Karpas-422 (cell line): ENCODE results near the gene HOXB13. TPM values are rescaled to one million over a fixed set of nuclear protein-coding genes. Genes with fewer than 3 reads are reported as not detected.
A peak's percentile ranks its signal among the peaks of the same experiment; 100 is the strongest.

Source experiments
- DNase-seq: peaks from one replicate; pipeline ENCODE4 v3.0.0-alpha.2; 2015
- H2AFZ ChIP-seq: fragments of 200-600 bp; sonication (generic); 2 replicates; pipeline ENCODE4 v1.6.1; 2014; ENCODE audit warnings: antibody characterized with exemption, low read length, mixed read lengths
- H3K27ac ChIP-seq: fragments of 200-600 bp; sonication (generic); 2 replicates; pipeline ENCODE4 v1.5.1; 2014; ENCODE audit warnings: mild to moderate bottlenecking, low read length, moderate library complexity
- H3K27me3 ChIP-seq: fragments of 200-600 bp; sonication (generic); 2 replicates; pipeline ENCODE4 v1.6.1; 2014; ENCODE audit warnings: low read length, mixed read lengths
- H3K36me3 ChIP-seq: fragments of 200-600 bp; sonication (generic); 2 replicates; pipeline ENCODE4 v1.6.1; 2014; ENCODE audit warnings: low read length, mixed read lengths; ENCODE audit not compliant: insufficient read depth
- H3K4me1 ChIP-seq: fragments of 200-600 bp; sonication (generic); 2 replicates; pipeline ENCODE4 v1.6.1; 2014; ENCODE audit warnings: mild to moderate bottlenecking, low read length, mixed read lengths
- H3K4me2 ChIP-seq: fragments of 200-600 bp; sonication (generic); 2 replicates; pipeline ENCODE4 v1.6.1; 2014; ENCODE audit warnings: low read length, low read depth, mild to moderate bottlenecking; ENCODE audit not compliant: poor library complexity, severe bottlenecking
- H3K4me3 ChIP-seq: fragments of 200-600 bp; sonication (generic); 2 replicates; pipeline ENCODE4 v1.5.1; 2014; ENCODE audit warnings: mild to moderate bottlenecking, antibody characterized with exemption, low read length, mixed read lengths
- H3K79me2 ChIP-seq: fragments of 200-600 bp; sonication (generic); 2 replicates; pipeline ENCODE4 v1.6.1; 2014; ENCODE audit warnings: mild to moderate bottlenecking, low read length, mixed read lengths
- H3K9ac ChIP-seq: fragments of 200-600 bp; sonication (generic); 2 replicates; pipeline ENCODE4 v1.6.0; 2014; ENCODE audit warnings: low read length
- H3K9me2 ChIP-seq: fragments of 200-600 bp; sonication (generic), shearing (Covaris generic); replicated peaks from 2 replicates; pipeline ENCODE4 v1.6.0; 2014; ENCODE audit warnings: mild to moderate bottlenecking, low read length, moderate library complexity; ENCODE audit not compliant: insufficient read depth
- H3K9me3 ChIP-seq: fragments of 300-700, 200-600 bp; sonication (generic); 2 replicates; pipeline ENCODE4 v1.6.1; 2014; ENCODE audit warnings: low read length, mixed read lengths
- H4K20me1 ChIP-seq: fragments of 200-600 bp; sonication (generic); 2 replicates; pipeline ENCODE4 v1.6.1; 2014; ENCODE audit warnings: mild to moderate bottlenecking, antibody characterized with exemption, low read length, low read depth; ENCODE audit not compliant: insufficient read depth
- total RNA-seq: library from RNA; depleted of rRNA; stranded (reverse); fragments of >200 nt; shearing (Covaris generic); gene quantifications from 2 replicates; pipeline ENCODE4 v1.2.3, GENCODE V29; 2014; ENCODE audit warnings: low replicate concordance; rRNA removed

Gene HOXB13
- not detected in 2 replicates for total RNA-seq

DNA sequence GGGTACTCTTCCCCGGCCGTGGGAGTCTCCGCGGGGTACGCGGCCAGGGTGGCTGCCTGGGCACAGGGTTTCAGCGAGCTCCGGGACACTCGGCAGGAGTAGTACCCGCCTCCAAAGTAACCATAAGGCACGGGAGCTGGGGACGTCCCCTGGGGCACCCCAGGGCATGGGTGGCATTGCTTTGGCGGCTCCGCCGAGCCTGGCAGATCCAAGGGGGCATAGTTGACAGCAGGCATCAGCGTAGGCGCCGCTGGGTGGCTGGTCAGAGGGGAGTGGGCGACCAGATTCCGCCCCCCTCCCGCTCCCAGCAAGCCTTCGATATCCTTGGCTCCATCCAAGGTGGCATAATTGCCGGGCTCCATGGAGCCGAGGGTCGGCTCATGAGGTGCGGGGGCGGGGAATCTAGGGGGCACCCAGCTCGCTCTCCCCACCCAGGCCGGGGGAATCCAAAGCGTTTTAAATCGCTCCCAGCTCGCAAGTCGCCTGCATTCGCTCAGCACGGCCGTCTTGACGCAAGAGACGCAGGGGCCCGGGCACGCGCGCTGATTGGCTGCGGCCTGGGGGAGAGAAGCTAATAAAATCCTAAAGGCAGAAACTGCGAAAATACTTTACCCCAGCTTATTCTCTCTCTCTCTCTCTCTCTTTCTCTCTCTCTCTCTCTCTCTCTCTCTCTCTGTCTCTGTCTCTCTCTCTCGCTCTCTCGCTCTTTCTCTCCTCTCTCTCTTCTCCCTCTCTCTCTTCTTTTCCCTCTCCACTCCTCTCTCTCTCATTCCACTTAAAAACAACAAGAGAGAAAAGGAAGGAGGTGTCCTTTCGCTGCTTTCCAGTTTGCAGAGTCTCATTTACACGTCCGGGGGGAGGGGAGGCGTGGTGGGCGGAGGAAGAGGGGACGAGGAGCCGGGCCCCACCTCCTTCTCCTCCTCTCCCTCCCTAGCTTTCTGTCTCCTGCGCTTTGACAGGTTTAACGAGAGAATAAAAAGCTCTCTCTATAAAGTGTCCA is at the start of gene HOXB13:
Gene HOXB13 (minus strand): TSS at position 519 of the 1,000 bp plus-strand sequence. CDS start 157 bp downstream, at position 362.
- Histone ChIP-seq H3K27ac (no peak within 1 kb of the TSS), H4K20me1 (no peaks in the 10 kb centered on the region), H3K9me2 (no peaks in the 10 kb centered on the region), H3K79me2 (no peaks in the 10 kb centered on the region), H2AFZ (no peak within 1 kb of the TSS), H3K4me2 (no peak within 1 kb of the TSS), H3K9ac (no peak within 1 kb of the TSS), H3K9me3 (no peaks in the 10 kb centered on the region), H3K36me3 (no peaks in the 10 kb centered on the region), H3K4me1 (no peaks in the 10 kb centered on the region), H3K27me3 (no peaks in the 10 kb centered on the region), H3K4me3 (no peak within 1 kb of the TSS)
- DNase-seq, result no peak

DNA sequence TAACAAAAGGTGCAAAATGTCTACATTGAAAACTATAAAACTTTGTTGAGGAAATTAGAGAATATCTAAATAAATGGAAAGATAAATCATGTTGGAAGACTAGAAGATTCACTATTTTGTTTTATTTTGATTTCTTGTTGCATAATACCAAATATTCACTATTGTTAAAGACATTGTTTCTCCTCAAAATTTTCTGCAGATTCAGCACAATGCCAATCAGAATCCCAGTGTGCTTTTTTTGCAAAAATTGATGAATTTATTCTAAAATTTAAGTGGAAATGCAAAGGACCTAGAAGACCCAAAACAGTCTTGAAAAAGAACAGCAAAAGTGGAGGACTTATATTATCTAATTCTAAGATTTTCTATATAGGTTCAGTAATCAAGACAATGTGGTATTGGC is 48.1 kb upstream of the HOXB13 start:
- no peaks in the 10 kb centered on the region for H4K20me1 ChIP-seq
- H3K4me1 ChIP-seq, result no peaks in the 10 kb centered on the region
- no peaks in the 10 kb centered on the region for H3K27me3 ChIP-seq
- no peak overlapping the region for H3K4me3 ChIP-seq
- H3K9me3 ChIP-seq, result no peaks in the 10 kb centered on the region
- H3K36me3 ChIP-seq, result no peaks in the 10 kb centered on the region
- no peak overlapping the region for H2AFZ ChIP-seq
- no peak overlapping the region for H3K4me2 ChIP-seq
- H3K9me2 ChIP-seq, result no peaks in the 10 kb centered on the region
- no peak overlapping the region for H3K27ac ChIP-seq
- H3K79me2 ChIP-seq, result no peaks in the 10 kb centered on the region
- peak; percentile 39 for DNase-seq
- H3K9ac ChIP-seq, result no peak overlapping the region

DNA sequence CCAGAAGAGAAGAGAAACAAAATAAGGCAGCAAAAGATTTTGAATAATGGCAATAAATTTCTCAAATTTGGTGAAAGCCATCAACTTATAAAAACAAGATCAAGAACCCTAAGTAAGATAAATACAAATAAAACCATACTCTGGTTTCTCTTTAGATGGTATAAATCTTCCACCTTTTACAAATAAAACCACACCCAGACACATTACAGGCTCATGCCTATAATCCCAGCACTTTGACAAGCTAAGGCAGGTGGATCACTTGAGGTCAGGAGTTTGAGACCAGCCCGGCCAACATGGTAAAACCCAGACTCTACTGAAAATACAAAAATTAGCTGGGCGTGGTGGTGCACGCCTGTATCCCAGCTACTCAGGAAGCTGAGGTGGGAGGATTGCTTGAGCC is 44.7 kb upstream of the HOXB13 start:
- Histone ChIP-seq H3K9ac (no peak overlapping the region), H3K27ac (no peak overlapping the region), H4K20me1 (no peaks in the 10 kb centered on the region), H3K9me2 (no peaks in the 10 kb centered on the region), H3K4me2 (no peak overlapping the region), H3K79me2 (no peaks in the 10 kb centered on the region), H2AFZ (no peak overlapping the region), H3K4me1 (no peaks in the 10 kb centered on the region), H3K36me3 (no peaks in the 10 kb centered on the region), H3K4me3 (no peak overlapping the region), H3K9me3 (no peaks in the 10 kb centered on the region), H3K27me3 (no peaks in the 10 kb centered on the region)
- DNase-seq, result peak; percentile 16

GRCh38 chr17:48770954-48771353 is 42.4 kb upstream of the HOXB13 start:
- H3K4me2 ChIP-seq, result no peak overlapping the region
- no peak overlapping the region for H3K4me3 ChIP-seq
- H3K27ac ChIP-seq, result no peak overlapping the region
- H3K9ac ChIP-seq, result no peak overlapping the region
- no peak overlapping the region for H2AFZ ChIP-seq
- H3K79me2 ChIP-seq, result no peaks in the 10 kb centered on the region
- no peaks in the 10 kb centered on the region for H3K36me3 ChIP-seq
- H3K9me2 ChIP-seq, result no peaks in the 10 kb centered on the region
- no peaks in the 10 kb centered on the region for H4K20me1 ChIP-seq
- no peaks in the 10 kb centered on the region for H3K9me3 ChIP-seq
- H3K4me1 ChIP-seq, result no peaks in the 10 kb centered on the region
- no peaks in the 10 kb centered on the region for H3K27me3 ChIP-seq
- DNase-seq, result peak; percentile 21

DNA sequence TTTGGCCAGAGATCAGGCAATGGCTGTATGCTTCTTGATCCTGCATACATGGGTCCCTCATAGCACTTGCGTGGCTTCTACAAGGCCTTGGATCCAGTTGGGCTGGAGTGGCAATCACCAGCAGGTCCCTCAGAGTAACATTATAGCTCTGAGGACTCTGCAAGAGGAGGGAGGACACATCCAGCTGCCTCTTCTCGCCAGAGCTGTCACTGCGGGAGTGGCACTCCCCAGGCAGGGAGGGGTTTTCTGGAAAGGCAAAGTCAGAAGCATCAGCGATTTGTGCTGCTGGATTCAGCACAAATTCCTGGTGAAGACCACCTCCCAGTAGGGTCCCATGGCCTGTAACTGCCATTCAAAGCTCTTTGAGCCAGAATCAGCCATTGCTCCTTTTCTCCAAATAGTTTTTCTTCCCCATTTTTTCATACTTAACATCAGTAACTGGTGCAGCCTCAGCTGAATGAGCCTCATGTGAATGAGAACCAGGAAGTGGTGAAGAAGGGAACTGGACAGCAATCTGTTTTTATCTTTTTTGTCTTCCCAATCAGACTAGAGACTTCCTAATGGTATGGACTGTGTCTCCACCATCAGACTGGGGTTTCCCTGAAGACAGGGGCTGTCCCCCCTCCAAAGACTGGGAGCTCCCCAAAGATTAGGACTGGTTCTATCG is 40.6 kb upstream of the HOXB13 start:
- peak overlapping the region; percentile 30; the same call in 1 of the 2 replicates for H2AFZ ChIP-seq
- H3K4me2 ChIP-seq, result no peak overlapping the region

GRCh38 chr17:48767263-48767774 is 38.8 kb upstream of the HOXB13 start:
- no peaks in the 10 kb centered on the region for H4K20me1 ChIP-seq
- no peak overlapping the region for H2AFZ ChIP-seq
- no peaks in the 10 kb centered on the region for H3K36me3 ChIP-seq
- H3K27me3 ChIP-seq, result no peaks in the 10 kb centered on the region
- H3K4me3 ChIP-seq, result no peak overlapping the region
- no peak overlapping the region for H3K27ac ChIP-seq
- no peak overlapping the region for H3K9ac ChIP-seq
- DNase-seq, result peak; percentile 37
- H3K4me1 ChIP-seq, result no peaks in the 10 kb centered on the region
- no peak overlapping the region for H3K4me2 ChIP-seq
- no peaks in the 10 kb centered on the region for H3K9me2 ChIP-seq
- H3K79me2 ChIP-seq, result no peaks in the 10 kb centered on the region
- H3K9me3 ChIP-seq, result no peaks in the 10 kb centered on the region

More for the DNA sequence above, 40.6 kb upstream of the HOXB13 start:
- Histone ChIP-seq H3K4me3 (no peak overlapping the region), H4K20me1 (no peaks in the 10 kb centered on the region), H3K27me3 (no peaks in the 10 kb centered on the region), H3K9ac (no peak overlapping the region), H3K4me1 (no peaks in the 10 kb centered on the region), H3K9me2 (no peaks in the 10 kb centered on the region), H3K79me2 (no peaks in the 10 kb centered on the region), H3K27ac (no peak overlapping the region), H3K9me3 (no peaks in the 10 kb centered on the region), H3K36me3 (no peaks in the 10 kb centered on the region)
- peak; percentile 24 for DNase-seq

DNA sequence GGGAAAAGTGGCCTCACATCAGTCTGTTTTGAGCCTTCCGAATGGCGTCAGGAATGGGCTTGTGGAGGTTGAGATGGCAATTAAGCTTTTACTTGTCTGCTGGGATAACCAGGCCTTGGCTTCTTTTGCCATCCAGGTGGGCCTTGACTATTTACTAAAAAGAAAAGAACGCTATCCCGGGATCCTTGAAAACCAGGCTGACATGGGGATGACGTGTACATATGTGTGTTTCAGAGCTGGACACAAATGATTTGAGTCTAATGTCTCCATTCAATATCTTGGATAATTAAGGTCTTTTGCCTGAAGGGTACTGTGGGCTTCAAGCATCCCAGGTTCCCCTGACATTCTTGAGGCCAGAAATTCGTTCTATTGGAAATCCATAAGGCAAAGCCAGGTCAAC is 32.6 kb upstream of the HOXB13 start:
- no peaks in the 10 kb centered on the region for H3K27me3 ChIP-seq
- H2AFZ ChIP-seq, result no peak overlapping the region
- no peaks in the 10 kb centered on the region for H3K36me3 ChIP-seq

DNA sequence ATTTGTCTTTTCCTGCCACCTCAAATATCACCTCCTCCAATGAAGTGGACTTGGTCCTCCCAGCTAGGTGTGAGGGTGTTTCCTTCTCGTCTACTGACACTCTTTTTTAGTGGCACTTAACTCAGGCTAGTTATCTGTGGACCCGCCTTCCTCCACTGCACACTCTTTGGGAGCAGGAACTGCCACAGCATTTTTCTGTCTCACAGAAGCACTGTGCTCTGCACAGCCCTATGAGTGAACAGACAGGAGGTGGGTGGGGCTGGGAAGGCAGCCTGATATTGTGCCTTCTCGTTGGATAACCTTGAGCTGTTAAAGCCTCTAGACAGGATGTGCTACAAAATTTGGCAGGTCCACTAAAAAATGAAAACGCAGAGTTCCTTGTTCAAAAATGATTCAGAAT is 31.9 kb upstream of the HOXB13 start:
- Histone ChIP-seq H3K4me1 (no peaks in the 10 kb centered on the region), H3K36me3 (no peaks in the 10 kb centered on the region), H3K9ac (no peak overlapping the region), H3K4me3 (no peak overlapping the region), H3K27ac (no peak overlapping the region), H3K4me2 (no peak overlapping the region), H3K9me3 (no peaks in the 10 kb centered on the region), H3K9me2 (no peaks in the 10 kb centered on the region), H3K79me2 (no peaks in the 10 kb centered on the region), H3K27me3 (no peaks in the 10 kb centered on the region), H4K20me1 (no peaks in the 10 kb centered on the region), H2AFZ (no peak overlapping the region)
- DNase-seq, result no peak

More for the DNA sequence above, 32.6 kb upstream of the HOXB13 start:
- Histone ChIP-seq H3K4me2 (no peak overlapping the region), H3K4me3 (no peak overlapping the region), H3K79me2 (no peaks in the 10 kb centered on the region), H3K9me2 (no peaks in the 10 kb centered on the region), H3K27ac (no peak overlapping the region), H4K20me1 (no peaks in the 10 kb centered on the region), H3K4me1 (no peaks in the 10 kb centered on the region), H3K9ac (no peak overlapping the region), H3K9me3 (no peaks in the 10 kb centered on the region)
- no peak for DNase-seq
